SK-N-SH treated with all-trans-retinoic acid at 6 μM for 48 hours (cell line): ENCODE results near the gene ARIH2.

ENCODE experiments used
- ATAC-seq: fragments of 200-7000 bp; cut with Tn5 transposase; 3 replicates; pipeline ENCODE4 v1.9.1; 2020; ENCODE audit warnings: mild to moderate bottlenecking, moderate library complexity
- ARNTL ChIP-seq: fragments of 450-650 bp; formaldehyde crosslinking; IDR thresholded peaks from 2 replicates; pipeline ENCODE4 v1.5.0; 2020; ENCODE audit warnings: low read depth, mild to moderate bottlenecking, moderate library complexity, borderline replicate concordance
- BACH2 ChIP-seq: fragments of 250-450 bp; sonication (Bioruptor Pico); IDR thresholded peaks from 2 replicates; pipeline ENCODE4 v1.9.0; 2021; ENCODE audit warnings: mild to moderate bottlenecking, borderline replicate concordance
- ESRRG ChIP-seq: fragments of 250-450 bp; sonication (Bioruptor Pico); IDR thresholded peaks from 2 replicates; pipeline ENCODE4 v1.6.1; 2021; ENCODE audit warnings: mild to moderate bottlenecking
- GLIS3 ChIP-seq: fragments of 250-450 bp; sonication (Bioruptor Pico); IDR thresholded peaks from 2 replicates; pipeline ENCODE4 v1.5.0; 2020; ENCODE audit warnings: mild to moderate bottlenecking, moderate library complexity
- ISL1 ChIP-seq: fragments of 250-450 bp; sonication (Bioruptor Pico); IDR thresholded peaks from 2 replicates; pipeline ENCODE4 v2.1.2; 2022; ENCODE audit warnings: mild to moderate bottlenecking, moderate library complexity
- PPARA ChIP-seq: fragments of 250-450 bp; sonication (Bioruptor Pico); IDR thresholded peaks from 2 replicates; pipeline ENCODE4 v1.5.0; 2020; ENCODE audit warnings: mild to moderate bottlenecking, borderline replicate concordance
- RARB ChIP-seq: fragments of 250-450 bp; sonication (Bioruptor Pico); IDR thresholded peaks from 2 replicates; pipeline ENCODE4 v1.8.0; 2021; ENCODE audit warnings: mild to moderate bottlenecking, moderate library complexity
- TOX ChIP-seq: fragments of 250-450 bp; sonication (Bioruptor Pico); IDR thresholded peaks from 2 replicates; pipeline ENCODE4 v1.8.0; 2021; ENCODE audit warnings: mild to moderate bottlenecking, moderate library complexity, borderline replicate concordance
- ZFP3 ChIP-seq: fragments of 250-450 bp; sonication (Bioruptor Pico); IDR thresholded peaks from 2 replicates; pipeline ENCODE4 v1.5.0; 2020; ENCODE audit warnings: mild to moderate bottlenecking, moderate library complexity
- ZFP30 ChIP-seq: fragments of 450-650 bp; formaldehyde crosslinking; IDR thresholded peaks from 2 replicates; pipeline ENCODE4 v1.5.0; 2022; ENCODE audit warnings: mild to moderate bottlenecking, moderate library complexity
- ZNF565 ChIP-seq: fragments of 450-650 bp; formaldehyde crosslinking; conservative IDR thresholded peaks from 2 replicates; pipeline ENCODE4 v1.5.0; 2020; ENCODE audit warnings: low read depth, mild to moderate bottlenecking, moderate library complexity
- ZNF70 ChIP-seq: fragments of 450-650 bp; formaldehyde crosslinking; IDR thresholded peaks from 2 replicates; pipeline ENCODE4 v1.5.0; 2020; ENCODE audit warnings: mild to moderate bottlenecking, moderate library complexity
- ZNF8 ChIP-seq: fragments of 450-650 bp; formaldehyde crosslinking; IDR thresholded peaks from 2 replicates; pipeline ENCODE4 v1.5.0; 2020; ENCODE audit warnings: mild to moderate bottlenecking, moderate library complexity
- TF ChIP-seq, protein P1 (sequence below): fragments of 250-450 bp; sonication (Bioruptor Pico); IDR thresholded peaks from 2 replicates; pipeline ENCODE4 v1.5.1; 2020; ENCODE audit warnings: low read depth, mild to moderate bottlenecking, moderate library complexity
- TF ChIP-seq, protein P2 (sequence below): fragments of 250-450 bp; sonication (Bioruptor Pico); IDR thresholded peaks from 2 replicates; pipeline ENCODE4 v1.5.0; 2020; ENCODE audit warnings: mild to moderate bottlenecking, moderate library complexity
- TF ChIP-seq, protein P3 (sequence below): fragments of 250-450 bp; sonication (Bioruptor Pico); IDR thresholded peaks from 2 replicates; pipeline ENCODE4 v1.8.0; 2021; ENCODE audit warnings: low read depth, mild to moderate bottlenecking, moderate library complexity, borderline replicate concordance
- TF ChIP-seq, protein P4 (sequence below): fragments of 250-450 bp; sonication (Bioruptor Pico); IDR thresholded peaks from 2 replicates; pipeline ENCODE4 v1.8.0; 2020; ENCODE audit warnings: mild to moderate bottlenecking, moderate library complexity, borderline replicate concordance

ARIH2 gene

DNA sequence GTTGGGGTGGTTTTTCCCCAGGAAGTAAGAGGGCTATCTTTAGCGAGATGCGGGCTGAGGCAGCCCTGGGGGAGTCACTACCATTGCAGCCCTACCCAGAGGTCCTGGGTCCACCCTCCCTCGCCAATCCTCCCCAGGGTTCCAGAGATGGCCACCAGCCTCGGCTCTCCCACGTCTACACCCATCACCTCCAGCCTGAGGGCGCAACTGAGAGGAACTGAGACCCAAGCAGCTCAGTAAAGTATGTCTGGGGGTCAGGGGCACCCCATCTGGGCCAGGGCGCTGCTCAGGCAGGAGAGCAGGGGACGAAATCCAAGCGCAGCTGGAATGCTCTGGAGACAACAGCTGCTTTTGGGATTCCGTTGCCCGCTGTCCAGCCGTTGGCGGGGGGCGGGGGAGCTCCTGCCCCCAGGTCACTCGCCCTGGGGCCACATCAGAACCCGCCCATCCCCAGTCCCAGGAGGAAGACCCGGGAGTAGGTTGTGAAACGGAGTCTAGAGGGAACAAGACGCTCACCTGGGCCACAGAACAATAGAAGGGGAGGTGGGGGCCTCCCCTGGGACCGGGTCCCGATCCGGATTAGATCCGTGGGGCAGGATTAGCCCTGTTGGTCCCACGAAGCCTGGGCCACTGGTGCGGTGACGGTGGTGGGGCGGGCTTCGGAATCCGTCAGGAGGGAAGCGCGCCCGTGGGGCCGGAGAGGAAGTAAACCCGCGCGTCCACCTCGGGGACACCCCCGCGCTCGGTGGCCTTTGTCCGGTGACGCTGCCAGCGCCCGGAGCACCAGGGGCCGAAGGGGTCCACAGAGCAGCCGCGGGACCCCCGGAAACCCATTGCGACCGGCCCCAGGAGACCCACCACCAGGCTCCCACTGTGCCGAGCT lies 101.9 kb downstream of the ARIH2 start:
- no peak for ATAC-seq
- no peak for TF ChIP-seq RARB
- TF ChIP-seq, protein P1, sequence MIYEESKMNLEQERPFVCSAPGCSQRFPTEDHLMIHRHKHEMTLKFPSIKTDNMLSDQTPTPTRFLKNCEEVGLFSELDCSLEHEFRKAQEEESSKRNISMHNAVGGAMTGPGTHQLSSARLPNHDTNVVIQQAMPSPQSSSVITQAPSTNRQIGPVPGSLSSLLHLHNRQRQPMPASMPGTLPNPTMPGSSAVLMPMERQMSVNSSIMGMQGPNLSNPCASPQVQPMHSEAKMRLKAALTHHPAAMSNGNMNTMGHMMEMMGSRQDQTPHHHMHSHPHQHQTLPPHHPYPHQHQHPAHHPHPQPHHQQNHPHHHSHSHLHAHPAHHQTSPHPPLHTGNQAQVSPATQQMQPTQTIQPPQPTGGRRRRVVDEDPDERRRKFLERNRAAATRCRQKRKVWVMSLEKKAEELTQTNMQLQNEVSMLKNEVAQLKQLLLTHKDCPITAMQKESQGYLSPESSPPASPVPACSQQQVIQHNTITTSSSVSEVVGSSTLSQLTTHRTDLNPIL, result no peak
- TF ChIP-seq BACH2, result no peak
- TF ChIP-seq ZFP3 (CRISPR knock-in tag), result no peak
- TF ChIP-seq GLIS3 (CRISPR knock-in tag), result no peak
- no peak for TF ChIP-seq ARNTL (CRISPR knock-in tag)
- TF ChIP-seq PPARA (CRISPR knock-in tag), result no peak

DNA sequence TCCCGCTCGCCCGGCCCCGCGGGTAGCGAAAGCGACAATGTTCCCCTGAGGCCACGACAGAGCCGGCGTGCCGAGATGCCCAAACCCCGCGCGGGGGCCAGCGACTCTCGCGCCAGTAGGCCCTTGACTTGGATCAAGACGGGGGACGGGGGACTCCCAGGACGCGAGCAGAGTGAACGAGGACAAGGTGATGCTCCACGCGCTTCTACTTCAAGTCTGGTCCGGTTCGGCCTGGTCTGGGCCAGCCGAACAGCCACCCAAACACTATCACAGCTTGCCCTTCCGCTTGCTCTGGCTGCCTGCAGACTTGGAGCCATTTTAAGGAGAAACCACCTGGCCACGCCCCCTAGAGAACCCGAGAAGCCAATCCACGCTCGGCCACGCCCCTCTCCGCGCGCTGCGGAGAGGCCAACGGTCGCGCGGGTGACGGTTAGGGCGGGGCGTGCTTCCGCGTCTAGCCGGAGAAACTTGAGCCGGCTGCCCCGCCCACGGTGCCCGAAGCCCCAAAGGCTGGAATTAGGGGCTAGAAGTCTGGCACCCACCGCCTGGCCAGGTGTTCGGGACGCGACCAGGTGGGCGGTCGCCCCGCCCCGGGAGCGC lies 102.7 kb downstream of the ARIH2 start:
- peak; percentile 63 for ATAC-seq
- TF ChIP-seq ISL1 (CRISPR knock-in tag) (no peak), ZFP30 (CRISPR knock-in tag) (no peak), TOX (peak; percentile 59; the same call in 1 of the 2 replicates), GLIS3 (CRISPR knock-in tag) (no peak; the same call in 1 of the 2 replicates), ARNTL (CRISPR knock-in tag) (no peak), ZFP3 (CRISPR knock-in tag) (no peak), ZNF565 (CRISPR knock-in tag) (no peak), ZNF8 (CRISPR knock-in tag) (no peak), ZNF70 (CRISPR knock-in tag) (no peak), ESRRG (CRISPR knock-in tag) (no peak)
- TF ChIP-seq, protein P2, sequence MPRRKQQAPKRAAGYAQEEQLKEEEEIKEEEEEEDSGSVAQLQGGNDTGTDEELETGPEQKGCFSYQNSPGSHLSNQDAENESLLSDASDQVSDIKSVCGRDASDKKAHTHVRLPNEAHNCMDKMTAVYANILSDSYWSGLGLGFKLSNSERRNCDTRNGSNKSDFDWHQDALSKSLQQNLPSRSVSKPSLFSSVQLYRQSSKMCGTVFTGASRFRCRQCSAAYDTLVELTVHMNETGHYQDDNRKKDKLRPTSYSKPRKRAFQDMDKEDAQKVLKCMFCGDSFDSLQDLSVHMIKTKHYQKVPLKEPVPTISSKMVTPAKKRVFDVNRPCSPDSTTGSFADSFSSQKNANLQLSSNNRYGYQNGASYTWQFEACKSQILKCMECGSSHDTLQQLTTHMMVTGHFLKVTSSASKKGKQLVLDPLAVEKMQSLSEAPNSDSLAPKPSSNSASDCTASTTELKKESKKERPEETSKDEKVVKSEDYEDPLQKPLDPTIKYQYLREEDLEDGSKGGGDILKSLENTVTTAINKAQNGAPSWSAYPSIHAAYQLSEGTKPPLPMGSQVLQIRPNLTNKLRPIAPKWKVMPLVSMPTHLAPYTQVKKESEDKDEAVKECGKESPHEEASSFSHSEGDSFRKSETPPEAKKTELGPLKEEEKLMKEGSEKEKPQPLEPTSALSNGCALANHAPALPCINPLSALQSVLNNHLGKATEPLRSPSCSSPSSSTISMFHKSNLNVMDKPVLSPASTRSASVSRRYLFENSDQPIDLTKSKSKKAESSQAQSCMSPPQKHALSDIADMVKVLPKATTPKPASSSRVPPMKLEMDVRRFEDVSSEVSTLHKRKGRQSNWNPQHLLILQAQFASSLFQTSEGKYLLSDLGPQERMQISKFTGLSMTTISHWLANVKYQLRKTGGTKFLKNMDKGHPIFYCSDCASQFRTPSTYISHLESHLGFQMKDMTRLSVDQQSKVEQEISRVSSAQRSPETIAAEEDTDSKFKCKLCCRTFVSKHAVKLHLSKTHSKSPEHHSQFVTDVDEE (CRISPR knock-in tag), result no peak
- TF ChIP-seq, protein P3, sequence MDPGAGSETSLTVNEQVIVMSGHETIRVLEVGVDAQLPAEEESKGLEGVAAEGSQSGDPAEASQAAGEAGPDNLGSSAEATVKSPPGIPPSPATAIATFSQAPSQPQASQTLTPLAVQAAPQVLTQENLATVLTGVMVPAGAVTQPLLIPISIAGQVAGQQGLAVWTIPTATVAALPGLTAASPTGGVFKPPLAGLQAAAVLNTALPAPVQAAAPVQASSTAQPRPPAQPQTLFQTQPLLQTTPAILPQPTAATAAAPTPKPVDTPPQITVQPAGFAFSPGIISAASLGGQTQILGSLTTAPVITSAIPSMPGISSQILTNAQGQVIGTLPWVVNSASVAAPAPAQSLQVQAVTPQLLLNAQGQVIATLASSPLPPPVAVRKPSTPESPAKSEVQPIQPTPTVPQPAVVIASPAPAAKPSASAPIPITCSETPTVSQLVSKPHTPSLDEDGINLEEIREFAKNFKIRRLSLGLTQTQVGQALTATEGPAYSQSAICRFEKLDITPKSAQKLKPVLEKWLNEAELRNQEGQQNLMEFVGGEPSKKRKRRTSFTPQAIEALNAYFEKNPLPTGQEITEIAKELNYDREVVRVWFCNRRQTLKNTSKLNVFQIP (CRISPR knock-in tag), result no peak
- TF ChIP-seq, protein P4, sequence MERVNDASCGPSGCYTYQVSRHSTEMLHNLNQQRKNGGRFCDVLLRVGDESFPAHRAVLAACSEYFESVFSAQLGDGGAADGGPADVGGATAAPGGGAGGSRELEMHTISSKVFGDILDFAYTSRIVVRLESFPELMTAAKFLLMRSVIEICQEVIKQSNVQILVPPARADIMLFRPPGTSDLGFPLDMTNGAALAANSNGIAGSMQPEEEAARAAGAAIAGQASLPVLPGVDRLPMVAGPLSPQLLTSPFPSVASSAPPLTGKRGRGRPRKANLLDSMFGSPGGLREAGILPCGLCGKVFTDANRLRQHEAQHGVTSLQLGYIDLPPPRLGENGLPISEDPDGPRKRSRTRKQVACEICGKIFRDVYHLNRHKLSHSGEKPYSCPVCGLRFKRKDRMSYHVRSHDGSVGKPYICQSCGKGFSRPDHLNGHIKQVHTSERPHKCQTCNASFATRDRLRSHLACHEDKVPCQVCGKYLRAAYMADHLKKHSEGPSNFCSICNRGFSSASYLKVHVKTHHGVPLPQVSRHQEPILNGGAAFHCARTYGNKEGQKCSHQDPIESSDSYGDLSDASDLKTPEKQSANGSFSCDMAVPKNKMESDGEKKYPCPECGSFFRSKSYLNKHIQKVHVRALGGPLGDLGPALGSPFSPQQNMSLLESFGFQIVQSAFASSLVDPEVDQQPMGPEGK, result 0 out of 2 replicates have a peak, but pooled peaks have one; percentile 22

DNA sequence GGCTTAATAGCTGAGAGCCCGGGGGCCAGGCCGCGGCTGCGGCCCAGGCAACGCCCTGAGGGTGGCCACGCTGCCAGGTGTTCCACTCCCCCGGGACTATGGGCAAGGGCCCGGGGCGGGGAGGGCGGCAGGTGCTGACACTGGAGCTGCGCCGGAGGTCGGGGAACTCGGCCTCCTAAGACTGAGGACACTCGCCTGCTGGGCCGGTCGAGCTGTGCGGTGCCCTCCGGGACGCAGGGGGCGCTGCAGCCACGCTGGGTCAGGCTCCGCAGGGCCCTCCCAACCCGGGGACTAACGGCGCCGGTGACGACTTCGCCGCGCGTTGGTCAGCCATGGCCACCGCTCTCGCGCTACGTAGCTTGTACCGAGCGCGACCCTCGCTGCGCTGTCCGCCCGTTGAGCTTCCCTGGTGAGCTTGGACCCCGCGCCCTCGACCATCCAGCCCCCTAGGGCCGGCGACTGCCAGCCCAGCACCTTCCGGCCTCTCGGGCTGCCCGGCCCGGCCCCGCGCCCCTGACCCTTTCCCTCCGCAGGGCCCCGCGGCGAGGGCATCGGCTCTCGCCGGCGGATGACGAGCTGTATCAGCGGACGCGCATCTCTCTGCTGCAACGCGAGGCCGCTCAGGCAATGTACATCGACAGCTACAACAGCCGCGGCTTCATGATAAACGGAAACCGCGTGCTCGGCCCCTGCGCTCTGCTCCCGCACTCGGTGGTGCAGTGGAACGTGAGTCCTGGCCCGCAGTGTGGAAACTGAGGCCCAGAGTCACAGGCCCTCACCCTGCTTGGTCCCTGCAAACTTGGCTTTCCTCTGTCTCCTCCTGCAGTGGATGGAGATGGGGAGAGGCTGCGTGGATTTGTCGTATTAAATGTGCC lies 103.4 kb downstream of the ARIH2 start, which contains the start of gene NDUFAF3:
Gene NDUFAF3, plus strand, starts transcription at position 309 of the 875 bp plus-strand sequence. Its CDS starts 24 bp downstream, at position 333.
- peak; percentile 78 for ATAC-seq
- TF ChIP-seq ZNF565 (CRISPR knock-in tag), result no peak
- TF ChIP-seq, protein P2 (CRISPR knock-in tag), result no peak
- 0 out of 2 replicates have a peak, but pooled peaks have one; percentile 38 for TF ChIP-seq ZFP3 (CRISPR knock-in tag)
